H1 (cell line): ENCODE data around the gene DOCK11. TPM values are rescaled to one million over a fixed set of nuclear protein-coding genes. Genes with fewer than 3 reads are reported as not detected.

Source experiments
- CTCF ChIA-PET: fragments of 300-600 bp; sonication (Branson Sonifier 250); formaldehyde crosslinking; loops from one replicate; lab custom pipeline; 2021; ENCODE audit not compliant: partially characterized antibody; lab: Charles Lee
- POLR2A ChIA-PET: fragments of 300-600 bp; sonication (Branson Sonifier 250); formaldehyde crosslinking; loops from one replicate; lab custom pipeline; 2021; ENCODE audit warnings: inconsistent platforms; ENCODE audit not compliant: partially characterized antibody; lab: Charles Lee
- DNase-seq, 2 experiments: peaks; one replicate each; pipeline versions ENCODE4 v3.0.0 to v3.0.0-alpha.2; 2010 to 2022; ENCODE audit warnings: low spot score in 2 of 2, low read depth in 1 of 2, mixed read lengths in 1 of 2
- FAIRE-seq: peaks from 2 replicates; lab custom pipeline; 2011; peaks lifted over from hg19 to GRCh38; lab: Jason Lieb, UNC
- H2AFZ ChIP-seq: 2 replicates; pipeline ENCODE4 v1.8.1; 2012; ENCODE audit warnings: low read length, inconsistent platforms
- H2AK5ac ChIP-seq: 2 replicates; pipeline ENCODE4 v1.6.1; 2013; ENCODE audit warnings: low read depth, low read length
- H2BK120ac ChIP-seq: replicated peaks from 2 replicates; pipeline ENCODE3; 2013; ENCODE audit warnings: low read depth, low read length, inconsistent platforms
- H2BK12ac ChIP-seq: 2 replicates; pipeline ENCODE4 v1.6.1; 2013; ENCODE audit warnings: low read depth, low read length
- H2BK15ac ChIP-seq: 2 replicates; pipeline ENCODE4 v1.6.1; 2013; ENCODE audit warnings: low read length
- H2BK20ac ChIP-seq: 2 replicates; pipeline ENCODE4 v1.6.1; 2013; ENCODE audit warnings: low read length
- H2BK5ac ChIP-seq: 2 replicates; pipeline ENCODE4 v1.6.1; 2013; ENCODE audit warnings: low read depth, low read length
- H3K14ac ChIP-seq: 2 replicates; pipeline ENCODE4 v1.6.1; 2013; ENCODE audit warnings: inconsistent platforms; ENCODE audit not compliant: insufficient read length
- H3K18ac ChIP-seq: 2 replicates; pipeline ENCODE4 v1.6.1; 2013; ENCODE audit warnings: low read length; ENCODE audit errors: extremely low read depth
- H3K23ac ChIP-seq: 2 replicates; pipeline ENCODE4 v1.6.1; 2013; ENCODE audit warnings: inconsistent platforms; ENCODE audit not compliant: insufficient read length
- H3K23me2 ChIP-seq: 2 replicates; pipeline ENCODE4 v1.6.1; 2013; ENCODE audit warnings: low read depth, low read length
- H3K27ac ChIP-seq: 2 replicates; pipeline ENCODE4 v1.6.1; 2011; ENCODE audit warnings: low read depth, low read length, inconsistent platforms
- H3K27me3 ChIP-seq, 4 experiments: replicated peaks in 1 of 4; 1 replicate in 1 of 4; 2 replicates in 3 of 4; pipeline versions ENCODE4 v1.6.1 to v1.8.1; 2011 to 2013; ENCODE audit warnings: low read length in 3 of 4, mild to moderate bottlenecking in 3 of 4, inconsistent platforms in 2 of 4, mixed read lengths in 2 of 4, moderate library complexity in 1 of 4; ENCODE audit not compliant: control insufficient read depth in 3 of 4, insufficient read depth in 3 of 4; ENCODE audit errors: extremely low read depth in 1 of 4
- H3K36me3 ChIP-seq, 4 experiments: 2 replicates each; pipeline versions ENCODE4 v1.6.1 to v1.8.1; 2011 to 2013; ENCODE audit warnings: mild to moderate bottlenecking in 4 of 4, low read length in 3 of 4, moderate library complexity in 2 of 4, control low read depth in 1 of 4, inconsistent platforms in 1 of 4; ENCODE audit not compliant: insufficient read depth in 4 of 4, control insufficient read depth in 2 of 4
- H3K4ac ChIP-seq: replicated peaks from 2 replicates; pipeline ENCODE3; 2013; ENCODE audit warnings: low read length, low read depth, mixed read lengths, inconsistent platforms; ENCODE audit not compliant: insufficient read length
- H3K4me1 ChIP-seq, 4 experiments: replicated peaks in 1 of 4; 1 replicate in 1 of 4; 2 replicates in 3 of 4; pipeline versions ENCODE4 v1.6.1 to v1.8.1; 2011 to 2013; ENCODE audit warnings: low read length in 3 of 4, inconsistent platforms in 2 of 4, mixed read lengths in 1 of 4; ENCODE audit not compliant: insufficient read depth in 4 of 4, control insufficient read depth in 3 of 4
- H3K4me2 ChIP-seq, 2 experiments: 2 replicates each; pipeline versions ENCODE4 v1.6.1 to v1.8.1; 2011 to 2013; ENCODE audit warnings: low read depth in 2 of 2, low read length in 2 of 2, control low read depth in 1 of 2, inconsistent platforms in 1 of 2, mild to moderate bottlenecking in 1 of 2; ENCODE audit not compliant: insufficient read depth in 1 of 2
- H3K4me3 ChIP-seq, 4 experiments: fragments of 200-600, 300-600 bp in 1 of 4; sonication (generic), shearing (Covaris generic), sonication (Bioruptor Twin) in 1 of 4; 2 replicates each; pipeline versions ENCODE4 v1.5.1 to v1.8.1; 2011 to 2016; ENCODE audit warnings: low read length in 4 of 4, low read depth in 3 of 4, control low read depth in 2 of 4, inconsistent platforms in 2 of 4, mild to moderate bottlenecking in 2 of 4, mixed read lengths in 1 of 4, moderate library complexity in 1 of 4; ENCODE audit not compliant: insufficient read depth in 2 of 4; ENCODE audit errors: extremely low read depth in 1 of 4
- H3K56ac ChIP-seq: replicated peaks from 2 replicates; pipeline ENCODE3; 2013; ENCODE audit warnings: low read depth, mild to moderate bottlenecking, mixed read lengths, low read length, inconsistent platforms; ENCODE audit not compliant: insufficient read length
- H3K79me1 ChIP-seq: 2 replicates; pipeline ENCODE4 v1.6.1; 2013; ENCODE audit warnings: low read depth, low read length, control low read depth
- H3K79me2 ChIP-seq, 2 experiments: 2 replicates each; pipeline versions ENCODE4 v1.6.1 to v1.8.1; 2012 to 2013; ENCODE audit warnings: low read length in 2 of 2, mild to moderate bottlenecking in 2 of 2, inconsistent platforms in 1 of 2; ENCODE audit not compliant: insufficient read depth in 2 of 2, control insufficient read depth in 1 of 2
- H3K9ac ChIP-seq, 4 experiments: replicated peaks in 1 of 4; 1 replicate in 1 of 4; 2 replicates in 3 of 4; pipeline versions ENCODE4 v1.6.1 to v1.8.1; 2011 to 2013; ENCODE audit warnings: low read depth in 3 of 4, low read length in 3 of 4, control low read depth in 2 of 4, mild to moderate bottlenecking in 2 of 4, moderate library complexity in 2 of 4, inconsistent platforms in 1 of 4; ENCODE audit errors: extremely low read depth in 1 of 4
- H3K9me3 ChIP-seq, 2 experiments: 2 replicates each; pipeline versions ENCODE4 v1.6.1 to v1.8.1; 2012 to 2013; ENCODE audit warnings: mild to moderate bottlenecking in 2 of 2, moderate library complexity in 2 of 2, control low read depth in 1 of 2, inconsistent platforms in 1 of 2, low read depth in 1 of 2, low read length in 1 of 2, mixed read lengths in 1 of 2; ENCODE audit not compliant: insufficient read depth in 2 of 2
- H4K20me1 ChIP-seq, 2 experiments: replicated peaks in 1 of 2; 2 replicates each; pipeline versions ENCODE3 to v1.8.1; 2011 to 2013; ENCODE audit warnings: inconsistent platforms in 2 of 2, low read length in 2 of 2, mild to moderate bottlenecking in 1 of 2; ENCODE audit not compliant: insufficient read depth in 2 of 2, control insufficient read depth in 1 of 2
- H4K5ac ChIP-seq: 2 replicates; pipeline ENCODE4 v1.6.1; 2013; ENCODE audit warnings: low read length, low read depth, mixed read lengths, inconsistent platforms; ENCODE audit not compliant: insufficient read length
- H4K8ac ChIP-seq: 2 replicates; pipeline ENCODE4 v1.8.0; 2013; ENCODE audit warnings: mild to moderate bottlenecking, moderate library complexity, low read length, inconsistent platforms; ENCODE audit not compliant: insufficient read depth; ENCODE audit errors: extremely low read depth
- H4K91ac ChIP-seq: replicated peaks from 2 replicates; pipeline ENCODE3; 2013; ENCODE audit warnings: low read length, mixed read lengths, inconsistent platforms; ENCODE audit not compliant: insufficient read length
- E2F6 ChIP-seq: IDR thresholded peaks from 2 replicates; pipeline ENCODE4 v1.6.1; 2012; ENCODE audit warnings: inconsistent platforms
- EP300 ChIP-seq, 2 experiments: IDR thresholded peaks; 1 replicate in 1 of 2; 2 replicates in 1 of 2; pipeline ENCODE4 v1.6.1; 2011 to 2012; ENCODE audit warnings: low read depth in 2 of 2, low read length in 2 of 2, mild to moderate bottlenecking in 2 of 2, borderline replicate concordance in 1 of 2, inconsistent platforms in 1 of 2, moderate library complexity in 1 of 2
- GTF2F1 ChIP-seq: IDR thresholded peaks from 2 replicates; pipeline ENCODE4 v1.6.1; 2012; ENCODE audit warnings: low read depth, low read length, improper control_type of control experiment, borderline replicate concordance
- HDAC6 ChIP-seq: IDR thresholded peaks from one replicate; pipeline ENCODE4 v1.7.1; 2012; ENCODE audit warnings: low read depth, mild to moderate bottlenecking, inconsistent platforms, low read length, moderate library complexity
- NANOG ChIP-seq: IDR thresholded peaks from 2 replicates; pipeline ENCODE4 v1.6.1; 2011; ENCODE audit warnings: low read length, low read depth, mild to moderate bottlenecking, inconsistent platforms; ENCODE audit not compliant: insufficient read depth, poor library complexity, severe bottlenecking
- POLR2A ChIP-seq, 2 experiments: IDR thresholded peaks; 1 replicate in 1 of 2; 2 replicates in 1 of 2; pipeline ENCODE4 v1.6.1; 2011; ENCODE audit warnings: low read depth in 2 of 2, low read length in 2 of 2, mild to moderate bottlenecking in 2 of 2; ENCODE audit errors: control extremely low read depth in 1 of 2
- POLR2AphosphoS5 ChIP-seq: IDR thresholded peaks from 2 replicates; pipeline ENCODE4 v1.6.1; 2011; ENCODE audit warnings: low read depth, low read length
- RAD21 ChIP-seq, 2 experiments: IDR thresholded peaks in 1 of 2; conservative IDR thresholded peaks in 1 of 2; 2 replicates each; pipeline ENCODE4 v1.6.1; 2011; ENCODE audit warnings: low read depth in 2 of 2, low read length in 2 of 2, improper control_type of control experiment in 1 of 2, inconsistent platforms in 1 of 2, mild to moderate bottlenecking in 1 of 2, moderate library complexity in 1 of 2
- RNF2 ChIP-seq: fragments of 200-900, 300-1000 bp; sonication (generic); IDR thresholded peaks from 2 replicates; pipeline ENCODE4 v1.7.1; 2016; ENCODE audit warnings: borderline replicate concordance, low read depth, mild to moderate bottlenecking, antibody characterized with exemption, low read length; ENCODE audit not compliant: poor library complexity, severe bottlenecking; ENCODE audit errors: missing control alignments
- SRF ChIP-seq: IDR thresholded peaks from 2 replicates; pipeline ENCODE4 v1.6.1; 2011; ENCODE audit warnings: mild to moderate bottlenecking, low read depth, low read length, moderate library complexity
- TCF12 ChIP-seq: IDR thresholded peaks from 2 replicates; pipeline ENCODE4 v1.6.1; 2011; ENCODE audit warnings: low read depth, mild to moderate bottlenecking, low read length
- TEAD4 ChIP-seq: IDR thresholded peaks from 2 replicates; pipeline ENCODE4 v1.6.1; 2012; ENCODE audit warnings: low read depth, low read length, inconsistent platforms, mixed read lengths
- WGBS, 2 experiments: shearing (Covaris generic) in 1 of 2; methylation state at CpG; one replicate each; pipeline versions ENCODE4 v1.1.6 to v1.1.7; 2013 to 2015; ENCODE audit warnings: low lambda C conversion rate in 2 of 2, mixed read lengths in 2 of 2, inconsistent platforms in 1 of 2, low coverage in 1 of 2, missing lambda C conversion rate in 1 of 2; ENCODE audit not compliant: insufficient replicate concordance in 2 of 2, insufficient coverage in 1 of 2, insufficient read length in 1 of 2; ENCODE audit errors: extremely low coverage in 1 of 2, missing lambda C conversion rate in 1 of 2; 5-methylcytosine and 5-hydroxymethylcytosine counted together
- polyA plus RNA-seq, 7 experiments: library from polyadenylated mRNA; depleted of rRNA in 3 of 7; stranded (reverse) in 5 of 7; unstranded in 2 of 7; fragments of >200 nt in 5 of 7; fragments of 200-250 nt in 2 of 7; gene quantifications; 1 replicate in 5 of 7; 2 replicates in 1 of 7; 4 replicates in 1 of 7; pipeline versions ENCODE4 v1.2.1 to v1.2.3, GENCODE V29; 2011 to 2013; ENCODE audit warnings: missing spikeins in 2 of 7, mixed read lengths in 2 of 7
- total RNA-seq: library from RNA; stranded (reverse); fragmentation: NEBNext Ultra II Directional; extraction: Animal tissue kit (Norgen Biotek cat#: 25700); gene quantifications from 2 replicates; pipeline ENCODE4 v1.2.1, GENCODE V29; 2021

Gene DOCK11
- total and polyA plus RNA-seq, 2 of the 8 experiments (the other 6 are each of a cell fraction or from before 2014, with no cell fraction given) = 4.9 to 12.0 TPM

- DNase-seq (no peak), FAIRE-seq (no peak)
- H2BK12ac ChIP-seq = no peak overlapping the region
- H4K91ac ChIP-seq = no peak overlapping the region
- CTCF ChIA-PET = interaction anchor here (0.6 kb wide), 1 partner anchor 43 kb away, joined by 4 read pairs; no protein-coding TSS in a partner anchor
- no peak overlapping the region for H3K4me2 ChIP-seq
- H2BK120ac ChIP-seq = no peak overlapping the region
- no peak overlapping the region for H3K9ac ChIP-seq
- H3K18ac ChIP-seq = no peak overlapping the region
- H2BK5ac ChIP-seq = no peak overlapping the region
- H4K5ac ChIP-seq = no peak overlapping the region
- no peak overlapping the region for H2BK20ac ChIP-seq
- POLR2A ChIA-PET = no interaction called here
- H3K23ac ChIP-seq = no peak overlapping the region
- H3K27ac ChIP-seq = no peak overlapping the region
- no peaks in the 10 kb centered on the region for H3K4me1 ChIP-seq
- no peak overlapping the region for H3K14ac ChIP-seq
- H3K23me2 ChIP-seq = no peaks in the 10 kb centered on the region
- no peak overlapping the region for H2BK15ac ChIP-seq
- no peaks in the 10 kb centered on the region for H3K9me3 ChIP-seq
- no peaks in the 10 kb centered on the region for H3K36me3 ChIP-seq
- no peak overlapping the region for H3K4me3 ChIP-seq
- H3K79me1 ChIP-seq = no peaks in the 10 kb centered on the region
- H3K27me3 ChIP-seq = no peaks in the 10 kb centered on the region
- no peak overlapping the region for H3K56ac ChIP-seq
- H2AFZ ChIP-seq = no peak overlapping the region
- H3K79me2 ChIP-seq = no peaks in the 10 kb centered on the region
- H2AK5ac ChIP-seq = no peak overlapping the region
- no peak overlapping the region for H3K4ac ChIP-seq
- 76% methylated on average over 3 of the region's 3 CpGs; no CpG with 5 or more reads in 1 of the 2 experiments for WGBS, 2 experiments
- H4K20me1 ChIP-seq = no peaks in the 10 kb centered on the region
- no peak overlapping the region for H4K8ac ChIP-seq
- TF ChIP-seq POLR2AphosphoS5 (no peak), E2F6 (no peak), GTF2F1 (no peak), HDAC6 (no peak), SRF (no peak), RNF2 (no peak), TEAD4 (no peak), POLR2A (IDR thresholded peaks at IDR 0.05; ENCODE audit: control extremely low read depth in 1 of 2, low read depth in 2 of 2, low read length in 2 of 2) (no peak), NANOG (no peak), RAD21 (IDR thresholded peaks at IDR 0.05 in 1 of 2, conservative IDR thresholded peaks at IDR 0.05 in 1 of 2; ENCODE audit: low read depth in 2 of 2, low read length in 2 of 2) (no peak), EP300 (IDR thresholded peaks at IDR 0.05; ENCODE audit: borderline replicate concordance in 1 of 2, low read depth in 2 of 2, low read length in 2 of 2) (no peak), TCF12 (no peak)
Measured at GRCh38 chrX:118521435-118521834, 25.8 kb downstream of the DOCK11 start.
